Measurements from ENCODE around the gene CTTNBP2NL.
"Not testable (repeated sequence)": the region's sequence is repeated elsewhere in the genome, so short reads cannot be mapped to it uniquely, and the experiment has no call there.

The CTTNBP2NL gene

GRCh38 chr1:112387807-112388206 is 8.2 kb upstream of the CTTNBP2NL start:
- no peak for DNase-seq

- no peak for DNase-seq
Observed at GRCh38 chr1:112388436-112388835, 7.6 kb upstream of the CTTNBP2NL start.

GRCh38 chr1:112389689-112390088 is 6.3 kb upstream of the CTTNBP2NL start:
- DNase-seq: no peak

GRCh38 chr1:112390335-112390734 is 5.7 kb upstream of the CTTNBP2NL start:
- DNase-seq: not testable (repeated sequence)

- peak; percentile 44 to 79 (median 66) for DNase-seq
Observed at GRCh38 chr1:112390775-112391602, 5.0 kb upstream of the CTTNBP2NL start.

GRCh38 chr1:112391603-112391940 is 4.4 kb upstream of the CTTNBP2NL start:
- no peak for DNase-seq

- DNase-seq: no peak
Observed at GRCh38 chr1:112393631-112393974, 2.4 kb upstream of the CTTNBP2NL start.

GRCh38 chr1:112394743-112395062 is 1.3 kb upstream of the CTTNBP2NL start:
- DNase-seq: no peak

GRCh38 chr1:112395256-112395820 is 676 bp upstream of the CTTNBP2NL start:
- no peak for DNase-seq

GRCh38 chr1:112396653-112397471 is 848 bp downstream of the CTTNBP2NL start:
- DNase-seq: no peak

- no peak for DNase-seq
Observed at GRCh38 chr1:112397841-112398240, 1.8 kb downstream of the CTTNBP2NL start.

- peak in 1 of 5 experiments; percentile 52 for DNase-seq
Observed at GRCh38 chr1:112399456-112399855, 3.4 kb downstream of the CTTNBP2NL start.

GRCh38 chr1:112400706-112401105 is 4.7 kb downstream of the CTTNBP2NL start:
- not testable (repeated sequence) for DNase-seq

GRCh38 chr1:112402682-112403643 is 6.9 kb downstream of the CTTNBP2NL start:
- DNase-seq: no peak

- no peak for DNase-seq
Observed at GRCh38 chr1:112406771-112407170, 10.8 kb downstream of the CTTNBP2NL start.

GRCh38 chr1:112409414-112409813 is 13.4 kb downstream of the CTTNBP2NL start:
- no peak for DNase-seq

GRCh38 chr1:112410673-112411072 is 14.7 kb downstream of the CTTNBP2NL start:
- no peak for DNase-seq

- no peak for DNase-seq
Observed at GRCh38 chr1:112417271-112417670, 21.3 kb downstream of the CTTNBP2NL start.

- DNase-seq: no peak
Observed at GRCh38 chr1:112418099-112418892, 22.3 kb downstream of the CTTNBP2NL start.

- DNase-seq: no peak
Observed at GRCh38 chr1:112423207-112423606, 27.2 kb downstream of the CTTNBP2NL start.

GRCh38 chr1:112423666-112424065 is 27.7 kb downstream of the CTTNBP2NL start:
- DNase-seq: not testable (repeated sequence)

- no peak for DNase-seq
Observed at GRCh38 chr1:112429749-112430148, 33.7 kb downstream of the CTTNBP2NL start.
